NOMO-1 (cell line): ENCODE results near the gene SLC16A6.
"Not testable (repeated sequence)": the region's sequence is repeated elsewhere in the genome, so short reads cannot be mapped to it uniquely, and the experiment has no call there.

ENCODE experiments used
- DNase-seq, 2 experiments: peaks; one replicate each; lab custom pipeline; 2025; ENCODE audit not compliant: unreplicated experiment in 2 of 2; lab: John Stamatoyannopoulos, UW

Gene SLC16A6, protein sequence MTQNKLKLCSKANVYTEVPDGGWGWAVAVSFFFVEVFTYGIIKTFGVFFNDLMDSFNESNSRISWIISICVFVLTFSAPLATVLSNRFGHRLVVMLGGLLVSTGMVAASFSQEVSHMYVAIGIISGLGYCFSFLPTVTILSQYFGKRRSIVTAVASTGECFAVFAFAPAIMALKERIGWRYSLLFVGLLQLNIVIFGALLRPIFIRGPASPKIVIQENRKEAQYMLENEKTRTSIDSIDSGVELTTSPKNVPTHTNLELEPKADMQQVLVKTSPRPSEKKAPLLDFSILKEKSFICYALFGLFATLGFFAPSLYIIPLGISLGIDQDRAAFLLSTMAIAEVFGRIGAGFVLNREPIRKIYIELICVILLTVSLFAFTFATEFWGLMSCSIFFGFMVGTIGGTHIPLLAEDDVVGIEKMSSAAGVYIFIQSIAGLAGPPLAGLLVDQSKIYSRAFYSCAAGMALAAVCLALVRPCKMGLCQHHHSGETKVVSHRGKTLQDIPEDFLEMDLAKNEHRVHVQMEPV

DNA sequence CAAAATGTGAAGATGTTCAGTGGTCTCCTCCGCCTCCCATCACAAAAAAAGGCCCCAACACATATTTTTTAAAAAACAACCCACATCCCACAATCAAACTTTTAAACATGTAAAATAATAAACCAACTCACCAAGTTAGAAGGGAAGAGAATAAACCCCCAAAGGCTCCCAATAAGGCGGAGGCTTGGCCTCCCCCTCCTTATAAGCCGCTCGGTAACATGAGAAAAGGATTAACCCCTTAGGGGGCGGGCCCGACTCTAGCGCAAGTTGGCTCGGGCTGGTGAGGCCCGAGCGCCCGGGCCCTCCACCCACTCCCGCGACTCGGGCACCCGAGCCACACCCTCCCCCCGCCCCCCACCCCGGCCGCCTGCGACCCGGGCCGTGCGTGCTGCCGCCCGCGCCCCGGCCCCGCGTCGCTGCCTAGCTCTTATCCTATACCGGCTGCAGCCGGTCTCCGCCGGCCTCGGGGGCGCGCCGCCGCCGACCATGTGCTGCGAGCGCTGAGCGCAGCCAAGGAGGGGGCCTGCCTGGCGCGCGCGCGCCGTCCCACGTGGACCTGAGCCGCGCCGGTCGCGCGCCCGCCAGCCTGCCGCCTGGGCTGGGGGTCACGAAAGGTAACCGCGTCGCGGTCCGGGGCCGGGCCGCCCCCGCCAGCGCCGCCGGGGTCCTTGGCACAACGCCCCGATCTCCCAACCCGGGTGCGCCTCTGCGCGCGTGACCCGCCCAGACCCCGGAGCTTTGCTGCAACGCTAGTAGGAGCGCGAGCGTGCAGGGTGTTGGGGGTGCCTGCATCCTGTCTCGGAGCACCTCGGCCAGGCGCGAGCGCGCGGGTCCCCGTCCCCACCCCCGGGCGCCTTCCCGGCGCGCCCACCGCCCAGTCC, at the start of gene SLC16A6, which contains the start of gene ARSG:
Gene SLC16A6 (minus strand): TSS at position 173 of the 881 bp plus-strand sequence. CDS start 12,807 bp downstream, outside the sequence.
Gene ARSG (plus strand): TSS at position 541 of the 881 bp plus-strand sequence. CDS start 15,999 bp downstream, outside the sequence.
- peak; percentile 63 to 90 for DNase-seq

DNA sequence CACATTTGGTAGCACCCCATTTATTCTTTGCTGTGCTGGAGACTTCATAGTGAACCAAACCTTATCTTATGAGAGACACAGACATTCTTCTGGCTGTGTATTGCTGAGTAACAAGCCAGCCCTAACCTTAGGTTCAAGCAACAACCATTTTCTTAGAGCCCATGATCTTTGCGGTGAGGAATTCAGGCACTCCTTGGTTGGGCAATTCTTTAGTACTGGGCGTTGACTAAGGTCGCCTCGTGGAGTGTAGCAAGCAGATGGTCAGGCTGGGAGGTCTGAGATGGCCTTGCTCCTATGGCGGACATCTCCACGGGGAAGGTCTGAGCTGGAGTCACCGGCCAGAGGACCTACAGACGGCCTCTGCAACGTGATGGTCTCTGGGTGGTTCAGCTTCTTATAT, 43.5 kb upstream of the SLC16A6 start:
- no peak for DNase-seq

DNA sequence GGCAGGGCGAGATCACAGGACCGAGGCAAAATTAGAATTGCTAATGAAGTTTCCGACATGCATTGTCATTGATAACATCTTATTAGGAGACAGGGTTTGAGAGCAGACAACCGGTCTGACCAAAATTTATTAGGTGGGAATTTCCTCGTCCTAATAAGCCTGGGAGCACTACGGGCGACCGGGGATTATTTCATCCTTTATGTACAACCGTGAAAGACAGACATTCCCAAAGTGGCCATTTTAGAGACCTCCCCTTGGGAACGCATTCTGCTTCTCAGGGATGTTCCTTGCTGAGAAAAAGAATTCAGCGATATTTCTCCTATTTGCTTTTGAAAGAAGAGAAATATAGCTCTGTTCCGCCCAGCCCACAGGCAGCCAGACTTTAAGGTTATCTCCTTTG, 41.0 kb upstream of the SLC16A6 start:
- DNase-seq: not testable (repeated sequence)

DNA sequence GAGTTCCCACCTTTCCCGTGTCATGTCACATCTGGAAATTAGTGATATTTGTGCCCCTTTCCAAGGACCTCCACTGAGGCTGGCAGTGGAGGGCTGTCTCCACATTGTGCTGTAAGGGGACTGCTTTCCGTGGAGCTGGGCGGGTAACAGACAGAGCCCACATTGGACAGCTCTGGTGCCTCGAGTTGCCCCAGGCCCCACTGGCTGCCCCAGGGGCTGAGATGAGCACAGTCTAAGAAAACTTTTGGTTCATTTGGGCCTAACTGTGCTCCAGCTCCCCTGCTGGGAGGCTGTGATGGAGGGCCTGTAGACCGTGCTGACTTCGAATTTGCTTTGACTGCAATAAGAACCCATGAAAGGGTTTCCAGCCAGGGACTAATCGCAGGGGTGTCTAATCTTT, 38.4 kb upstream of the SLC16A6 start:
- DNase-seq: no peak

DNA sequence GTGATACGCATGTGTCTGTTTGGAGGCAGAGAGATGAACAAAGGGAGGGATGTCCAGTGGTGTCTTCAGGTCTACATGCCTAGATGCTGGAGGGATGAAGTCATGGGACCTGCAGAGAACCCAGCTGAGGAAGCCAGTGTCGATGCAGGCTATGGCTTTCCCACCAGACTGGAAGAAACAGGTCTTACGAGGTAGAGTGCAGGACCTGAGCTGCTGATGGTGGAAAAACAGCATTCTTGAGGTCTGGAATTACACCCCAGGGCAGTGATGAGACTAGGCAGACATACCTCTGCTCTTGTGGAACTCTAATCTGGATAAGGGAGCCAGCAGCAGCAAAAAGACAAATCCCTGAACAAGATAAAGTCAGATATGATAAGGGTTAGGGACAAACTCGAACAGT, 37.7 kb upstream of the SLC16A6 start:
- no peak for DNase-seq

DNA sequence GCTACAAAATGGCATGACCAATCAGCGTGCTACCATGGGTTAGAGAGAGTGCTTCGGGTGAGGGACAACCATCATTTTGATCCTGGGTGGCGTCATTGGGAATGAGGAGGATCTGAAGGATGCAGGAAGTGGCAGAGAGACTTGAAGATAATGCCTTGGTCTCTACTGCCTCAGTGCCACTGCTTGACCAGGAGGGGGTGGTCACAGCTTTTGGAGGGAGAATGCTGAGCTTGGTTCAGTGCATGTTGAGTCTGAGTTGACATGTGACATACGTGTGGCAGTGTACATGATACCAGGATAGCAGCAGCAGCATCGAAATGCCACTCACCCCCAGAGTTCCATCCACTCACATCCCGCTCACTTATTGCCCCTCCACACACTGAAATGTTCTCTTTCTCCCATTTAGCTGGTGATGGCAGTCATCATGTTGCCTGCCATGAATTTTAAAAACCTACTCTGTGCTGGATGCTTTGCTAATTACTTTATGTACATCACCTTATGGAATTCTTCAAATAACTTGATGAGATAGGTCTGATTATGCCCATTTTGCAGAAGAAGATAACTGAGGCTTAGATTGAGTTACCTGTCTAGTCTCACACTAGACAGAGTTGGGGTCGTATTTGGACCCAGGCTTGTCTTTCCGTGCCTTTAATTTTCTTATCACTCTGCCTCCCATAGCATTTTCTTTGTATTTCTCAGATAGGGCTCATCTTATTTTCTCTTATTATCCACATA, 37.1 kb upstream of the SLC16A6 start:
- no peak for DNase-seq

DNA sequence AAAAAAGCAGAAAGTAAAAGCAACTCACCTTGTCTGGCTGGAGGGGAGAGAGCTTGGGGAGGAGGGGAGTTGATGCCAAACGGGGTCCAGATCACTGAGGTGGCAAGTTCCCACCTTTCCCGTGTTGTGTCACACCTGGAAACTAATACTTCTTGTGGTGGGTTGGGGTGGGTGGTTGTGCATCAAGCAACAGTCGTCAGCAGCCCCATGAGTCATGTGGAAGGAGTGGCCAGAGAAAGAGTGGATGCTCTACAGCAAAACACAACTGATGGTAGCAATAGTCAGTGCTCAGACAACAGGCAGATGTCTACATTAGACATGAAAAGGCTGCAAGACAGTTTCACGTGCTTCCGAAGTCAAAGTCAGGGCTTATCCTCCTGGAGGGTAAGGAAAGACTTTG, 35.8 kb upstream of the SLC16A6 start:
- DNase-seq: no peak

DNA sequence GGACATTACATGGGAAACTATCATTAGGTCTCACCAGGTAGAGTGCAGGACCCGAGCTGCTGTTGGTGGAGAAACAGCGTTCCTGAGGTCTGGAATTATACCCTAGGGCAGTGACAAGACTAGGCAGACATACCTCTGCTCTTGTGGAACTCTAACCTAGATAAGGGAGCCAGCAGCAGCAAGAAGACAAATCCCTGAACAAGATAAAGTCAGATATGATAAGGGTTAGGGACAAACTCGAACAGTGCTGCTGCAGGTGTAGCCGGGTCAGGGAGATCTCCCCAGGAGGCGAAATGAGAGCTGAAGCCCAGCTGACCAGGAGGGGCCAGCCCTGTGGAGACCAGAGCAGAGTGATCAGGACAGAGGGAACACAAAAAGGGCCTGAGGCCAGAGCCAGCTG, 35.0 kb upstream of the SLC16A6 start:
- DNase-seq: no peak

DNA sequence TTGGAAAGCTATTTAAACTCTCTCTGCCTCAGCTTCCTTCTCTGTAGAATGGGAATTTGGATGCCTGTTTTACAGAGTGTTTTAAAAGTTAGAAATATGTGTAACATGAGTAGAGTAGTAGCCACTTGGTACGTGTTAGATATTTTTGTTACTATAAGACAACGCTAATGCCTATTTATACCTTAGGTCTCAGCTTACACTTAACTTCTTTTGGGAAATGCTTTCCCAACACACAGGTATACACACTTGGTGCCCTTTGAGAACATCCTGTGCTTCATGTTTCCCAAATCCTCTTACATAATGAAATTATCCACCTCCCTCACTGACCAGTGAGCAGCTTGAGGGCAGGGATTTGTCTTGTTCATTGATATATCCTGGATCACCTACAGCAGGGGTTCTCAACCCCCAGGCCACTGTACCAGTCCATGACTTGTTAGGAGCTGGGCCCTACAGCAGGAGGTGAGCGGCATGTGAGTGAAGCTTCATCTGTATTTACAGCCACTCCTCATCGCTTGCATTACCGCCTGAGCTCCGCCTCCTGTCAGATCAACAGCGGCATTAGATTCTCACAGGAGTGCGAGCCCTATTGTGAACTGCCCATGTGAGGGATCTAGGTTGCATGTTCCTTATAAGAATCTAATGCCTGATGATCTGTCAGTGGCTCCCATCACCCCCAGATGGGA, 33.9 kb upstream of the SLC16A6 start:
- DNase-seq: no peak

DNA sequence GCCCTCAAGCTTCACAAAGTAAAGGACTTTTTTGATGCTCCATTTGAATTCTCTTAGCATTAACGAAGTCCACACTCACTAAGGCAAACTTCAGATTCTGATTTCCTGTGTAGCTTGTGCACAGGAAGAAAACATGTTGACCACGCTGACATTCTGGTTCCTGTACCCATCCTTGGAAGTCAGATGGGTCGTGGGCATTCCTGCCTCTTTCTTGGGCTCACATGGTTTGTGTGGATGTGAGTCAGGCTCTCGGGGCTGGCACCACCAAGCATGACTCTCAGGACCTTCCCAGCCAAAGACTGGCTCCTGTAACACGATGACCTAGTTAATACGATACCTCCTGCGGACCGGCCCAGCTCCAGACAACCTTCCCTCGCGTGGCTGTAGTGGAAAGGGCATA, 33.2 kb upstream of the SLC16A6 start:
- no peak for DNase-seq

DNA sequence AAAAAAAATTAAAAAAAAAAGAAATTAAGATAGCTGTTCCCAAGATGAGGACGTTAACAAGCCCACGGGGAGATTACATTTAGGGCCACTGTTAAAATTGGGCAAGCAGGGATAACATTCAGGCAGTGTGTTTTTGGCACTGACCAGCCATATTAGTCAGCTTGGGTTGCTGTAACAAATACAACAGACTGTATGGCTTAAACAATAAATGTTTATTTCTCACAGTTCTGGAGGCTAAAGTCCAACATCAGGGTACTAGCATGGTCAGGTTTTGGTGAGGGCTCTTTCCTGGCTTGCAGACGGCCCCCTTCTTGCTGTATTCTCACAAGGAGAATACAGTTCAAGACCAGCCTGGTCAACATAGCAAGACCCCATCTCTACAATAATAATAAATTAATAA, 31.7 kb upstream of the SLC16A6 start:
- no peak for DNase-seq

DNA sequence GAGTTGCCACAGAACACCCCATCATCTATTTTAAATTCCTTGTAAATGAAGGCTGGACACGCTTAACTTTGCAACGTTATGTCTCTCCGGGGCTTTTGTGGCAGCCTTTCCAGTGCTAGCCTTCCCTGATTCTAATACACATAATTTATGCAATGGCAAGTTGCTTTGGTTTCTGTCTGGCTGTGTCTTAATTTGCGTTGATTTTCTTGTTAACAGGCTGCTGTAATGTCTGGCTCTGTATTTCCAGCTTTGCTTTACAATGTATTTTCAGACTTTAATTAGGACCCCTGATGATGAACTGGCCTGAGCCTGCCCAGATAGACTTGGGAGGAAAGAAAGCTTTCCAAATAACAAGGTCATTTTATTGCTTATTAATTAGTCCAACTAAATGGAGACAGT, 30.6 kb upstream of the SLC16A6 start:
- DNase-seq: no peak

DNA sequence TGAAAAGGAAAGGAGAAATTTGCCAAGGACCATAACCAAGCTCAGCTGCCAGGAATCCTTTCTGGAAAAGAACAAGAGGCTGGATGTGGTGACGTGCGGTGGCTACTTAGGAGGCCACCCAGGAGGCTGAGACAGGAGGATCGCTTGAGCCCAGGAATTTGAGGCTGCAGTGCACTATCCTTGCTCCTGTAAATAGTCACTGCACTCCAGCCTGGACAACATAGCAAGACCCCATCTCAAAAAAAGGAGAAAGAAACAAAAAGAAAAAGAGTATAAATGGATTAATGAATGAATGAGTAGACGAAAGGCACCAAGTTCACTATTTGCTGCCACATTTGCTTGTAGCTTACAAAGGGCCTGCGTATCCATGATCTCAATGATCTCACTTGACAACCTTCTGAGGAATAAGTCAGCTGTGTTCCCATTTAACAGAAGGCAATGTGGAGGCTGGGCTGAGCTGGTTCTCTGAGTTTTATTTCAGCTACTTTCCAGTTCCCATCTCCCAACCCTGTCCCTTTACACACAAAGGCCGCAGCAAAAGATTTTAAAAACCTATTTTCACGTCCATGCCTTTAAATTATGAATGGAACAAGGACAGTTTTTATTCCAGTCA, 30.1 kb upstream of the SLC16A6 start:
- DNase-seq: no peak

DNA sequence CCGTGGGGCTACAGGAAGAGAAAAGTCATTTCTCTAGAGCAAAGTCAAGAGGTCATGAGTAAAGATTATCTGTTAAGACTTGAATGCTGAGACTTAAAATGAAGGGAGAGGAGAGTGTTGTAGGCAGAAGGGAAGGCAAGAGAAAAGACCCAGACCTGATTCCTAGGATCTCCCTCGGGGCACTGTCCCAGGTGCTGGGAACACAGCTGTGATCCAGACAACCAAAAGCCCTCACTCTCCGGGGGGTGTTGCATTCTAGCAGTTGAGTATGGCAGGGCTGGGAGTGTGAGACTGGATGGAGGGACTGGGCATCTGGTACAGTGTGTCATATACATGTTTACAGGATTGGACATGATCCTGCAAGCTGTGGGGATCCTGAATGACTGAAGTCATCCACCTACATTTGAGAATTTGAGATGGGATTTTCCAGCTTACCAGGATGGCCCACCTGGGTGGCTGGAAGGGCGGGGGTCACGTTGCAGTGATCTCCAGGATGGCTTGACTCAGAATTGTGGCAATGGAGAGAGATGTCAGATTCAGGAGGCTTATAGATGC, 29.5 kb upstream of the SLC16A6 start:
- no peak for DNase-seq

DNA sequence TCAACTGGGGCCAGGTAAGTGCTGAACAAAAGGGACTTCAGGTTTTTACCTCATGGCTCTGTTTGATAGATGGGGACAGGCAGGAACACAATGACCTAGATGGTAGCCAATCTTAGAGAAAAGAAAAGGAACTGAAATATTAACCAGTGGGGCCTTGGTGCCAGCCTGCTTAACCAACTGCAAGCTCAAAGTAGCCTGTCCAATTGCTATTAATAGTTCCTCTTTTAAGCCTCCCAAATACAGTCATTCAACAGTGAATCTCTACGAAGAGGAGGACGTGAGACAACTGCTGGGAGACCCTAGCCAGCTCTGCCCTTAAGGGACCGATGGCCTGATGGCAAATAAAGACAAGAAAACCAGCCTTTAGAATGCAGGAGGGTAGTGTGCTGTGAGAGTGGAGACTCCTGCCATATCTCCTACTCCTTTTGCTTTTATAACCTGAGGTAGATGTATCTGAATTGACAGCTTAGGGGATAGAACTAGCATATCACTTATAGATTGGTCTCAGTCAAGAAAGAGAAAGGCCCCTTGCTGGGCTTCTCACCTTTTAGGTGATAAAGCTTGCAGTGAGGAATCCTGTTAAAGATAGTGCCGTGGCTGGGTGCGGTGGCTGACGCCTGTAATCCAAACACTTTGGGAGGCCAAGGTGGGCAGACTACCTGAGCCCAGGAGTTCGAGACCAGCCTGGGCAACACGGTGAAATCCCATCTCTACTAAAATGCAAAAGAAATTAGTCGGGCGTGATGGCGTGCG, 28.7 kb upstream of the SLC16A6 start:
- DNase-seq: peak; percentile 48 to 78

DNA sequence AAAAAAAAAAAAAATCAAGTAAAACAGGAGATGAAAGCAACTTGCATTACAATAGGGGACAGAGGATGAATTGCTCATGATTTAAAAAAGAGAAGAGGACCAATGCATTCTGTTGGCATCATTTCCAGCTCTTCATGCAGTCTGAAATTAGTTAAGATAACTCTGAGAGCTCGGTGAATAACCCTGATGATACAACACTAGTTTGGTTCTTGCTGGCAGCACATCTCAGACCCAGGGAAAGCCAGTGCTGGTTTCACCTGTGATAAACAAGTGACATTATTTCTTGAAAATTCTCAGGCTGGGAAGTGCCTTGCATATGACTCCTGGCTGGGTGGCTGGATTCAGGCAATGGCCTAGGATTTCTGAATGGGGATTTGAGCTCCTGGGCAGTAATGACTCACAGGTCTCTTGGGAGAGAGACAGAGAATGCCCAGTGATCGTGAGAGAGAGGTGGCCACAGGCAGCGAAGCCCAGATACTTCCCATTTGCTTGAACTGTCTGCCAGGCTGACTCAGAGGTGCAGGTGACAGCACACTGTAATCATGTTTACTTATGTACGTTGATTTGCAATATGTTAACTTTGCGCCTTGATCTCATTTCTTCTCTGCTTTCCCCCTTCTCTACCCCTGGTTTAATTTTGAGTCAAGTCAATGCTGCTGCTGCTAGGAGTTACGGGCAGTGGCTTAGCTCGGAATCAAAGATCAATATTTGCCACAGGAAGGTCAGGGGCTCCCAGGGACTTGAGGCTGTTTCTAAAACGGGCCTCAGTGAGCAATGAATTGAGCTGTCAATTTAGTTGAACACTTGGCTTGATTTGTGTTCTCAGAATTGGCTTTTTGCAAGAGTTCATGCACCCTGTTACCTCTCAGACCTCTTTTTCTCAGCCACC, 27.4 kb upstream of the SLC16A6 start:
- peak; percentile 31 to 40 for DNase-seq

DNA sequence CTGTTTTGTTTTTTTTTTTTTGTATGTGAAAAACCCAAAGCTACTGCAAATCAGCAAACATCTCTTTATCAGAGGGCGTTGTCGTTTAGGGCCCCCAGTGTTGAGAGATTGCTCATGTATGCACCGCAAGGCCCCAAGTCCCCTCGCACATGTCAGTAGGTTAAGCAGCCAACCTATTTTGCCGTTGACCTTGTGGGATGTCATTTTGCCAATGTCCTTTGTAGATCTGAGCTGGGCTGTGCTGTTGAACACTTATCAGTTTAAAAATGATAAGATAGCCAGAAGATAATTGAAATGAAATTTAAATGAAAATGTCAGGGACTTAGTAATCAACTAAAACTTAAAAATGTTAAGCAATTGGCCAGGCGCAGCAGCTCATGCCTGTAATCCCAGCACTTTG, 26.5 kb upstream of the SLC16A6 start:
- DNase-seq: no peak

DNA sequence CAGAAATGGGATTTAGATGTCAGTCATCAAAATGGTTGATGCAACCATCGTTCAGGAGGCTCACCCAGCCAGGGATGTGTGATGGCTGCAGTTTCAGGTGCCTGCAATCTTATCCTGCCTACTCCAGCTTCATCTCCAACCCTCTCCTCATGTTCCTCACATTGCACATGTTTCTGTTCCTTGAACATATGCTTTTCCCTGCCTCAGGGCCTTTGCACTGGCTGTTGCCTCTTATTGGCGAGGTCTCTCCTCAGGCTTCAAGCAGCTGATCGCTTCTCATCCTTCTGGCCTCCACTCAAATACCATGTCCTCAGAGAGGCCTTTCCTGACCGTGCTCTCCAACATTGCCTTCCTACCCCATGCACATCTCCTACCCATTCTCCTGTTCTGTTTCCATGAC, 25.0 kb upstream of the SLC16A6 start:
- no peak for DNase-seq
